HK-2 (cell line): ENCODE measurements around the gene SSH2.
"Not testable (repeated sequence)": the region's sequence is repeated elsewhere in the genome, so short reads cannot be mapped to it uniquely, and the experiment has no call there.

Experiments
- DNase-seq: peaks from one replicate; pipeline ENCODE4 v3.0.0-alpha.2; 2018; ENCODE audit not compliant: unreplicated experiment

Gene SSH2, protein sequence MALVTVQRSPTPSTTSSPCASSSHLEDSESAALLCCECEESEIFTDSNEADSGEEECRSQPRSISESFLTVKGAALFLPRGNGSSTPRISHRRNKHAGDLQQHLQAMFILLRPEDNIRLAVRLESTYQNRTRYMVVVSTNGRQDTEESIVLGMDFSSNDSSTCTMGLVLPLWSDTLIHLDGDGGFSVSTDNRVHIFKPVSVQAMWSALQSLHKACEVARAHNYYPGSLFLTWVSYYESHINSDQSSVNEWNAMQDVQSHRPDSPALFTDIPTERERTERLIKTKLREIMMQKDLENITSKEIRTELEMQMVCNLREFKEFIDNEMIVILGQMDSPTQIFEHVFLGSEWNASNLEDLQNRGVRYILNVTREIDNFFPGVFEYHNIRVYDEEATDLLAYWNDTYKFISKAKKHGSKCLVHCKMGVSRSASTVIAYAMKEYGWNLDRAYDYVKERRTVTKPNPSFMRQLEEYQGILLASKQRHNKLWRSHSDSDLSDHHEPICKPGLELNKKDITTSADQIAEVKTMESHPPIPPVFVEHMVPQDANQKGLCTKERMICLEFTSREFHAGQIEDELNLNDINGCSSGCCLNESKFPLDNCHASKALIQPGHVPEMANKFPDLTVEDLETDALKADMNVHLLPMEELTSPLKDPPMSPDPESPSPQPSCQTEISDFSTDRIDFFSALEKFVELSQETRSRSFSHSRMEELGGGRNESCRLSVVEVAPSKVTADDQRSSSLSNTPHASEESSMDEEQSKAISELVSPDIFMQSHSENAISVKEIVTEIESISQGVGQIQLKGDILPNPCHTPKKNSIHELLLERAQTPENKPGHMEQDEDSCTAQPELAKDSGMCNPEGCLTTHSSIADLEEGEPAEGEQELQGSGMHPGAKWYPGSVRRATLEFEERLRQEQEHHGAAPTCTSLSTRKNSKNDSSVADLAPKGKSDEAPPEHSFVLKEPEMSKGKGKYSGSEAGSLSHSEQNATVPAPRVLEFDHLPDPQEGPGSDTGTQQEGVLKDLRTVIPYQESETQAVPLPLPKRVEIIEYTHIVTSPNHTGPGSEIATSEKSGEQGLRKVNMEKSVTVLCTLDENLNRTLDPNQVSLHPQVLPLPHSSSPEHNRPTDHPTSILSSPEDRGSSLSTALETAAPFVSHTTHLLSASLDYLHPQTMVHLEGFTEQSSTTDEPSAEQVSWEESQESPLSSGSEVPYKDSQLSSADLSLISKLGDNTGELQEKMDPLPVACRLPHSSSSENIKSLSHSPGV (N-terminal part only)

DNA sequence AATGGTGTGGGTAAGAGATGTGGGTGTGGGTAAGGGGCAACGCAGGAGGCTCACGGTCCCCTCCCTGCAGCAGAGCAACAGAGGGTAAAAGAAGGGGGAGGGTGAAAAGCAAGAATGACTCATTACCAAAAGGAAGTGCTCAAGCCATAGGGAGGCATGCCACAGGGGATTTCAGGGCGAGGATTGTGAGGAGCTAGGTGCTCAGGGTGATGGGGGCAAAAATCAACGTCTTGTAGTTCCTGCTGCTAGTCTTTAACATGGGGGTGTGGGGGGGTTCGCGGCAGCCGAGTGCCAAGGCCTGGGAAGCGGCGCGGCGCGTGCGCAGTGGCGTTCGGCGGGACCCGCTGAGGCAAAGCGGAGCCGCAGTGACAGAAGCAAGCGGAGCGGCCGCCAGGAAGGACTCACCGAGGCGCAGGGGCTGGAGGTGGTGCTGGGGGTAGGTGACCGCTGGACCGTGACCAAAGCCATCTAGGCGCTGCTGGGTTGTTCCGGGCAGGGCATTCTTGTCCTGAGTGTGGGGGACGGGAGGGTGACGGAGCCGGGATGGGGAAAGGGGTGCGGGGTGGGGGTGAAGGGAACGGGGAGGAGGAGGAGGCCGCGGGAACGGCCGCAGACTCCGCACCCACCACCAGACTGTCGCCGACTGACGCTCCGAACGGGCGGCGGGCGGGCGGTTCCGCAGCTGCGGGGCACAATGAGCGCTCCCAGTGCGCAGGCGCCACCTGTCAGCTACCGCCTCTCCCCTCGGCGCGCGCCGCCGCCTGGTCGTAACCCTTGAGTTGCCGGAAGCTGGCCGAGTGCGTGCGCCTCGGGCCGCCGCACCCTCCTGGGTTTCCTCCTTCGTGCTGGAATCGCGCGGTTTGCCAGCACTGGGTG, at the start of gene SSH2:
Gene SSH2 (minus strand): TSS at position 696 of the 876 bp plus-strand sequence. CDS start 228 bp downstream, at position 468.
- DNase-seq = peak; percentile 93

DNA sequence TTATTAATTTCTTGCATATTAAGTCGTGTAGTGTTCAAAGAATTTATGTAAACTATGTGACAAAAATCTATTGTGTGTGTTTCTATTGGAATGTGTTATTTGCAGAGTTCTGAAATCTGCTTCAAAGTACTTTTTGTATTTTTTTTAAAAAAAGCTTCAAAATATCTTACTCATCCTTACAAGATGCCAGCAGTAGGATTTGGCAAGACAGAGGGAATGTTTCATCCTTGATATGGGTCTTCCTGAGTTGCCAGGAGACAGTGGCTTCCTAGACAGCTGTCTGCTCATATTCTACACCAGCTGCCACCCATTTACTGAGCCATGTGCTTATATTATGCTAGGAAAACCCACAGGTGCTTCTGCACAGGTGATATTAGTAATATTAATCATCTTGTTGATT, 47.8 kb upstream of the SSH2 start:
- no peak for DNase-seq

DNA sequence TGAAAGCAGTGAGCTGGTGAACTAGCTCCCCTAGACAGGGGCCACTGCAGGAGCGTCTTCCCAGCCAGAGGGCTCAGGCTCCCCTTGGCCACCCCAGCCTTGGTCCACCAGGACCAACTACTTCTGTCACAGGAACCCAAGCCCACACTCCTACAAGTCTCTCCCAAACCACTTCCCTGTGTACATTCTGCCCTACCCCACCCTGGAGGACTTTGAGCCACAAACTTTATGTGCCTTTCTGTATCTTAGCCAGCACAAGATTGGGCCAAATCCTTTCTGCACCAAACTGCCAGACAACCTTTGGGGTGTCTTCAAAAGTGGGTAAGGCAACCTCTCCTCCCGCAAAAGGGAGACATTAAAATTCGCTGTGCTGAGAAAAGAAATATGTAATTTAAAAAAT, 43.0 kb upstream of the SSH2 start:
- DNase-seq = no peak

DNA sequence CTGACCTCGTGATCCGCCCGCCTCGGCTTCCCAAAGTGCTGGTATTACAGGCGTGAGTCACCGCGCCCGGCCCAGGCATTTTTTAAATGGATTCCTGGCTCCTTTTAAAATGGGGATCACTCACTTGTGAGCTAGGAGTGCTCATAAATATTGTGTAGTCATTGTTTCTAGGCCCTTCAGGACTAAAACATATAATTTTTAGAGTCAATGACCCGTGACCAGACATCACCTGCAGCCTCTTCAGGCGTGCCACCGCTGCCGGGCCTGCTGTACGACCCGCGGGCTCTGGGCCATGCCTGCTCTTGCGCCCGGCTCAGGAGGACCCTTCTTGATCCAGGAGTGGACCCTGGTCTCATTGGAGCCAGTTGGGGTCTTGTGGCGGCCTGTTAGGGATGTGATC, 42.2 kb upstream of the SSH2 start:
- DNase-seq = no peak

DNA sequence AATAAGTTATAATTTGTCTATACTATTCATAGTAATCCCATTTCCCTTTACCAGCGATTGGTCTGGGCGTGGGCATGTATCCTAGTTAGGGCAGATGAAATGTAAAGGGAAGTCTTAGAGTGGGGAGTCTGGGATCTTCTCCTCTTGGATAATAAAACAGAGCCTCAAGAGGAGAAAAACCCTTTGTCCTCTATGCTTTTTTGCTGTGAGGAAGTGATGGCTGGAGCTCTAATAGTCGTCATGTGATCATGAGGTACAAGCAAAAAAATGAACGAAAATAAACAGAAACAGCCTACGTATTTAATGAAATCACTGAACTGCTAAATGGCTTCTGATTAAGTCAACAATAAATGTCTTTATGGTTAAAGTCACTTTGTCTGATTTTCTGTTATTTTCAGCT, 38.2 kb upstream of the SSH2 start:
- DNase-seq = no peak

DNA sequence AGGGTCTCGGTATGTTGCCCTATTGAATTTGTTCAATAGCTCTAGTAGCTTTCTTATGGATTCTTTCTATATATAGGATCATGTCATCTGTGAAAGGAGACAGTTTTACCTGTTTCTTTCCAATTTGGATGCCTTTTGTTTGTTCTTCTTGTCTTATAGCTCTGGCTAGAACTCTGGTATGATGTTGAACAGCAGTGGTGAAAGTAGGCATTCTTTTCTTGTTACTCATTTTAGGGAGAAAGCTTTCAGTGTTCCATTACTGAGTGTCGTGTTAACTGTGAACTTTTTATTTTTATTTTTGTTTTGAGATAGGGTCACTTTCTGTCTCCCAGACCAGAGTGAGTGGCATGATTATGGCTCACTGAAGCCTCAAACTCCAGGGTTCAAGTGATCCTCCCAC, 32.6 kb upstream of the SSH2 start:
- DNase-seq = no peak

DNA sequence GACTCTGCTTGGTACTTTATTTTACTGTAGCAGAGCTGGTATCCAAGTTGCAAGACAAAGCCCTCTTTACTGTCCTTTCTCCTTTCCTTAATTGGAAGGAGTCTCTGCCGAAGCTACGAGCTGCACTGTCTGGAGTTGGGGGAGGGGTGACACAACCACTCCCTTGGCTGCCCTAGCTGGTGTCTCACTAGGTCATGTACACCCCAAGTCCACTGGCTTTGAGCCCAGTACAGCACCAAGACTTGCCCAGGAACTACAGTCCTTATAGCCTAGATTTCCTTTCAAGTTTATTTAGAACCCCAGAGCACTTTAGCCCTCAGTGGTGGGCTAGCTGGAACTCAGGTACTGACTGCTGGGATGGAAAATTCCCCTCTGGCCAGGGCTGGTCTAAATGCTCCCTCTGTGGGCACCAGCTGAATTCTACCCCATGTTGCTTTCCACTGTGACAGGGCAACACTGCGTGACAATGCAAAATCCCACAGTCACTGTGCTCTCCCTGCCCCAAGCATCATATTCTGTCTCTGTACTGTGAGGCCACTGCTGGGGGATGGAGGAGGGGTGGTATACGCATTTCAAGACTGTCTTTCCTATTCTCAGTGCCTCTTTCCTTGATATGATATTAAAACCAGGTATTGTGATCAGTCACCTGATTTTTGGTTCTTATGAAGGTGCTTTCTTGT, 29.8 kb upstream of the SSH2 start:
- no peak for DNase-seq

DNA sequence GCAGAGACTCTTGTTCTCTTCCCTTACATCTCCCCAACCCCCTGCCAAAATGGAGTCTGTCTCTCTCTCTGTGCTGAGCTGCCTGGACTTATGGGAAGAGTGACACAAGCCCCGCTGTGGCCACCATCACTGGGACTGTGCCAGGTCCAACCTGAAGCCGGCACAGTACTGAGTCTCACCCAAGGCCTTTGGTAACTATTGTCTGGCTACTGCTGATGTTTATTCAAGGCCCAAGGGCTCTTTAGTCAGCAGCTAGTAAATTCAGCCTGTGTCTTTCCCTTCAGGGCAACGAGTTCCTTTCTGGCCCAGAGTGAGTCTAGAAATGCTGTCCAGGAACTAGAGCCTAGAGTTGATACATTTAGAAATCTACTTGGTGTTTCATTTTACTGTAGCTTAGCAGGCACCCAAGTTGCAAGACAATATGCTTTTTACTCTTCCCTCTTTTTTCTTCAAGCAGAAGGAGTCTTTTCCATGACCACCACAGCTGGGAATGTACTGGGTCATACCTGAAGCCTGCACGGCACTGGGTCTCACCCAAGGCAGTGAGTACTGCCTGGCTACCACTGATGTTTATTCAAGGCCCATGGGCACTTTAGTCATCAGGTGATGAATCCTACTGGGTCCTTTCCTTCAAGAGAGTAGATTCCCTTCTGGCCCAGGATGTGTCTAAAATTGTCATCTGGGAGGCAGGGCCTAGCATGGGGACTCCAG, 29.1 kb upstream of the SSH2 start:
- no peak for DNase-seq

DNA sequence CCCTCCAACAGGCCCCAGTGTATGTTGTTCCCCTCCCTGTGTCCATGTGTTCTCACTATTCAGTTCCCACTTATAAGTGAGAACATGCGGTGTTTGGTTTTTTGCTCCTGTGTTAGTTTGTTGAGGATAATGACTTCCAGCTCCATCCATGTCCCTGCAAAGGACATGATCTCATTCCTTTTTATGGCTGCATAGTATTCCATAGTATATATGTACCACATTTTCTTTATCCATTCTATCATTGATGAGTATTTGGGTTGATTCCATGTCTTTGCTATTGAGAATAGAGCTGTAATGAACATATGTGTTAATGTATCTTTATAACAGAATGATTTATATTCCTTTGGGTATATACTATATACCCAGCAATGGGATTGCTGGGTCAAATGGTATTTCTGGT, 27.5 kb upstream of the SSH2 start:
- not testable (repeated sequence) for DNase-seq

DNA sequence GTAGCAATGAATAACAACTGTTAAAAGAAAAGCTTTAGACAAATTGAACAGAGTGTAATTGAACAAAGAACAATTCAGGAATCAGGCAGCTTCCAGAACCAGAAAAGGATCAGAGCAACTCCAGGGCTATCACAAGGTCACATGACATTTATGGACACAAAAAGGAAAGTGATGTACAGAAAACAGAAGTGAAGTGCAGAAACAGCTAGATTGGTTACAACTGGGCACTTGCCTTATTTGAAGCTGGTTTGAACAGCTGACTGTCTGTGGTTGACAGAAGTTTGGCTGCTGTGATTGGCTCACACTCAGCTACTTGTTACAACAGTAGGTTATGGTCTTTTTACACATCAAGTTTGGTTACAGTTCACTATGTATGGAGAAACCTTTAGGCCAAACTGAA, 26.2 kb upstream of the SSH2 start:
- DNase-seq = no peak

DNA sequence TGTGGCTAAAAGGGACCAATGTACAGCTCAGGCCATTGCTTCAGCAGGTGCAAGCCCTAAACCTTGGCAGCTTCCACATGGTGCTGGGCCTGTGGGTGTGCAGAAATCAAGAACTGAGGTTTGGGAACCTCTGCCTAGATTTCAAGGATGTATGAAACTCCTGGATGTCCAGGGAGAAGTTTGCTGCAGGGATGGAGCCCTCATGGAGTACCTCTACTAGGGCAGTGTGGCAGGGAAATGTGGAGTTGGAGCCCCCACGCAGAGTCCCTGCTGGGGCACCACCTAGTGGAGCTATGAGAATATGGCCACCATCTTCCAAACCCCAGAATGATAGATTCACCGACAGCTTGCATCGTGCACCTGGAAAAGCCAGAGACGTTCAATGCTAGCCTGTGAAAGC, 24.4 kb upstream of the SSH2 start:
- DNase-seq = no peak

DNA sequence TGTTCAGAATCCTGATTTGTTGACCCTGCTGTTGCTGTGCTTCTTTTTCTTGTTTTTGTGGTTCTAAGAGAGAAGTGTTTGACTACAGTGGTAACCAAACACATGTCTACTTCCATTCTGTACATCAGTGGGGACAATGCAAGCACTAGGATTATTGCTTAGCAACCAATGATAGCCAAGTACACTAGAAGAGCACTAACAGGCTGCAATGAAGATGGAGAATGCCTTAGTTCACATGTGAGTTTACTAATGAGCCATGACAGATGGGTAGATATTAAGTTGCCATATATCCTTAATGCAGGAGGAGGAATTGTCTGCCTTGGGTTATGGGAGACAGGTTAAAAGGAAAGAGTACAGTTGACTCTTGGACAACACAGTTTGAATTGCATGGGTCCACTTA, 19.7 kb upstream of the SSH2 start:
- no peak for DNase-seq

DNA sequence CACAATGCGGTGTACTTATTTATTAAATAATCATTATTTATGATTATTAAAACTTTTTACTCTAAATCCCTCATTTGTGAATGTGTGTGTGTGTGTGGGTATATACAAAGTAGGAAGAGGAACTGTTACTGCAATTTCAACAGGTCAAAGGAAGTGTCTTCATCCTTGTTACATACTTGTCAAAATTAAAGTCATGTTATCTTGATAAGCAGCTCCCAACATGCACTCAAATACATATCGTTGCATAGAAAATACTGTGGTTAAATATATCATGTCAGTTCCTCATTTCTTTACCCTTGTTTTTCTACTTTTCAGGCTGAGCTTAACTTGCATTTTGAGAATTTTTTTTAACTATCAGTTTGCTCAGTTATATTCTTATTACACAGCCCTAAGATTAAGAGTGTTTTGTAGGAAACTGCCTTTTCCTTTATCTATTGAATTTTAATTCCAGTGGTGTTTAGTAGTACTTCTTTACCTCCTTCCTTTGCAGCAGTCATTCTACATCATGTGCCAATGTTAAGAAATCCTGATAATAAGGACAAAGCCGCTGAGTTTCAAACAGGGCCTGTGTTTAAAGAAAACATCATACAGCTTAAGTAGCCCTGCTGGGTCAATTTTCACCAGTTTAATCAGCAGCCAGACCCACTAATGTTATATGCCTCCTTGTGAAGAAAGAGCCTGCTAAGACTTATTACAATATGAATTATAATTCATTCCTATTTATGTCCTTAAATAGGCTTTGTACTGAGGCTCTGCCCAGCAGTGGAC, 18.6 kb upstream of the SSH2 start:
- DNase-seq = no peak

DNA sequence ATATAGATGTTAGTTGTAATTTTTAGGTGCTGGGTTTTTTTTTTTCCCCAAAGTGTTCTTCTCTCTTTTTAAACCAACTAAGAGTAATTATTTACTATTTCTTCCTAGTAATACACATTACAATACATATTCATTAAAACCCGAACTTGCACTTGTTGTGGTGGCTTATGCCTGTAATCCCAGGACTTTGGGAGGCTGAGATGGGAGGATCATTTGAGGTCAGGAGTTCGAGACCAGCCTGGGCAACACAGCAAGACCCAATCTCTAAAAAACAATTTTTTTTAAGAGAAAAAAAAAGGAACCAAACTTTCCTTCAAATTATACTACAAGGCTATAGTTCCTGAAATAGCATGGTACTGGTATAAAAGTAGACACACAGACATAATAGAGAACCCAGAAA, 15.3 kb upstream of the SSH2 start:
- DNase-seq = no peak

DNA sequence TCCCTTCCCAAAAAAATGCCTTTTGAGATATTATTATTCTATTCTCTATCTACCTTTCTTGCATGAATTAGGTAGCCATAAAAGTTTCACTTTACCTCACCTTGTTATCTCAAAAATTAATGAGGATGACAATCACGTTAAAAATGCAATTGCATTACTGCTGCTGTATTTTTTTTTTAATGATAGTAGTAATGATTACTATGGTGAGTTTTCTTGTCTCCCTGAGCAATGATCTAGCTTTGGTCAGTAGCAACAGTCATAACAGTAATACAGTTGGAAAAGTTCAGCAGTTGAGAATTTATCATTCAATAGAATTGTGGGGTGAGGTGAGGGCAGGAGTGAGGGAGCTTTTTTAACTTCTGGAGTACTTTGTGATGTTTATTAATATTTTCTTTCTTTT, 11.3 kb upstream of the SSH2 start, which contains the start of gene EFCAB5:
Gene EFCAB5 (plus strand): TSS at position 301 of the 400 bp plus-strand sequence. CDS start 163 bp downstream, outside the sequence.
- DNase-seq = no peak

DNA sequence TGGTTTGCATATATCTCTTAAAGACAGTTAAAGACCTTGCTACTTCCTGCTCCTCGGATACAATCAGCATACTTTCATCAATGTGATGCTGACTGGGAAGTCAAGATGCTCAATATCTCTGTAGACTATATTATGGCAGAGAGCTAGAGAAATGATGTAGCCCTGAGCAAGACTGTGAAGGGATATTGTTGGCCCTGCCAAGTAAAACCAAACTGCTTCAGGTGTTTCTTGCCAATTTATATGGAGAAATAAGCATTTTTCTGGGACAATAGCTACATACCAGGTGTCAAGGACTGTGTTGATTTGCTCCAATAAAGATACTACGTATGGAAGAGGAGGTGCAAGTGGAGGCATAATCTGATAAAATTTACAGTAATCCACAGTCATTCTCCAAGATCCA, 6.7 kb upstream of the SSH2 start:
- DNase-seq = no peak

DNA sequence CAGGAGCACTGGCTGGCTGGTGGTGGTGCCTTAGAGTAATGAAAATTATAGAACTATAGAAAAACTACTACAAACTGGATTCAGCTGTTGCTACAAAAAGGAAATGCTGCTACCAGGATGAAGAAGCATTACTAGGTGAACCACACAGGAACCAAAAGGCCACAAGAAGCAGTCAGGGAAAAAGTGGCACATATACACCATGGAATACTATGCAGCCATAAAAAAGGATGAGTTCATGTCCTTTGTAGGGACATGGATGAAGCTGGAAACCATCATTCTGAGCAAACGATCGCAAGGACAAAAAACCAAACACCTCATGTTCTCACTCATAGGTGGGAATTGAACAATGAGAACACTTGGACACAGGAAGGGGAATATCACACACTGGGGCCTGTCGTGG, 5.9 kb upstream of the SSH2 start:
- not testable (repeated sequence) for DNase-seq

DNA sequence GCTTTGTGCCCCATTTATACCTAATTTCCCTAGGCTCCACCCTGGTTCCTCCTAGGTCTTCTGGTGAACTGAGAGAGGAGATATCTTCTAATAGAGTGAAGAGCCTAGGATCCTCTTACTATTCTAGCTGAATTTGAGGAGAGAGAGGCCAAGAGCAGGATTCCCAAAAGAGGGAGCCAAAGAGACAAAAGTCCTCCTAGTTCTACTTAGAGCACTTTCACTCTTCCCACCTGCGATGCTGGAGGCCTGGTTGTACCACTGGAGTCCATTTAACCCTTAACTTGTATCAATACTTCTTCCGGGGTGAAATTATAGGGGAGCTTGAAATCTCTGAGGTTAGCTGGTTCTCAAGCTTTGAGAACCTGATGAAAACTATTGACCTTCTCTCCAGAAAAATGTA, 3.4 kb upstream of the SSH2 start:
- no peak for DNase-seq
